Neural cell (in vitro differentiated cells): Measurements from ENCODE around the gene POLR3K. TPM values are rescaled to one million over a fixed set of nuclear protein-coding genes. Genes with fewer than 3 reads are reported as not detected.

Source experiments
- H2AFZ ChIP-seq: fragments of 200-600, 300-800 bp; sonication (generic), shearing (Covaris generic); 2 replicates; pipeline ENCODE4 v1.6.0; 2014; ENCODE audit warnings: low read depth, mild to moderate bottlenecking, antibody characterized with exemption, low read length, moderate library complexity
- H3F3A ChIP-seq: fragments of 200-600 bp; shearing (Covaris generic); 2 replicates; pipeline ENCODE4 v1.6.1; 2016; ENCODE audit warnings: mild to moderate bottlenecking, moderate library complexity, mixed read lengths, antibody characterized with exemption, low read length; ENCODE audit not compliant: insufficient read depth, poor library complexity, severe bottlenecking
- H3K27ac ChIP-seq: fragments of 200-600, 300-800 bp; sonication (generic), shearing (Covaris generic); 2 replicates; pipeline ENCODE4 v1.5.1; 2014; ENCODE audit warnings: mild to moderate bottlenecking, low read length, moderate library complexity
- H3K27me3 ChIP-seq: fragments of 300-800, 200-600 bp; sonication (generic), shearing (Covaris generic); 2 replicates; pipeline ENCODE4 v1.6.0; 2014; ENCODE audit warnings: mild to moderate bottlenecking, low read depth, low read length, moderate library complexity; ENCODE audit not compliant: insufficient read depth
- H3K36me3 ChIP-seq: fragments of 300-800, 200-600 bp; sonication (generic), shearing (Covaris generic); 2 replicates; pipeline ENCODE4 v1.5.1; 2014; ENCODE audit warnings: mild to moderate bottlenecking, antibody characterized with exemption, low read length, moderate library complexity; ENCODE audit not compliant: insufficient read depth
- H3K4me2 ChIP-seq: fragments of 300-800, 200-600 bp; sonication (generic), shearing (Covaris generic); 2 replicates; pipeline ENCODE4 v1.6.0; 2014; ENCODE audit warnings: mild to moderate bottlenecking, low read length
- H3K4me3 ChIP-seq: fragments of 300-800, 200-600 bp; sonication (generic), shearing (Covaris generic); 2 replicates; pipeline ENCODE4 v1.5.1; 2014; ENCODE audit warnings: mild to moderate bottlenecking, low read length, moderate library complexity
- H3K79me2 ChIP-seq: fragments of 200-600 bp; shearing (Covaris generic); replicated peaks from 2 replicates; pipeline ENCODE4 v1.6.0; 2014; ENCODE audit warnings: mild to moderate bottlenecking, low read length, moderate library complexity; ENCODE audit not compliant: insufficient read depth
- H3K9ac ChIP-seq: fragments of 300-800, 200-600 bp; sonication (generic), shearing (Covaris generic); 2 replicates; pipeline ENCODE4 v1.6.1; 2016; ENCODE audit warnings: mild to moderate bottlenecking, low read length, mixed read lengths
- H3K9me2 ChIP-seq: fragments of 200-600 bp; shearing (Covaris generic); 2 replicates; pipeline ENCODE4 v1.6.1; 2016; ENCODE audit warnings: mild to moderate bottlenecking, low read length, mixed read lengths; ENCODE audit not compliant: insufficient read depth
- H3K9me3 ChIP-seq: fragments of 200-600, 300-800 bp; sonication (generic), shearing (Covaris generic); 2 replicates; pipeline ENCODE4 v1.6.1; 2016; ENCODE audit warnings: mild to moderate bottlenecking, mixed run types, low read length, moderate library complexity, mixed read lengths
- H4K20me1 ChIP-seq: fragments of 200-600 bp; shearing (Covaris generic); 2 replicates; pipeline ENCODE4 v1.6.1; 2016; ENCODE audit warnings: mild to moderate bottlenecking, mixed run types; ENCODE audit not compliant: insufficient read depth
- EP300 ChIP-seq: fragments of 450-650 bp; conservative IDR thresholded peaks from 2 replicates; pipeline ENCODE4 v1.6.1; 2014; ENCODE audit warnings: antibody characterized with exemption, mild to moderate bottlenecking, moderate library complexity; ENCODE audit not compliant: poor library complexity, severe bottlenecking
- EZH2 ChIP-seq: fragments of 200-600, 300-800 bp; shearing (Covaris generic), sonication (generic); IDR thresholded peaks from 2 replicates; pipeline ENCODE4 v1.6.1; 2014; ENCODE audit warnings: antibody characterized with exemption, low read length, borderline replicate concordance, mild to moderate bottlenecking; ENCODE audit not compliant: insufficient read depth, poor library complexity, severe bottlenecking
- MXI1 ChIP-seq: fragments of 450-650 bp; conservative IDR thresholded peaks from 2 replicates; pipeline ENCODE4 v1.6.1; 2014; ENCODE audit warnings: antibody characterized with exemption, mild to moderate bottlenecking; ENCODE audit not compliant: poor library complexity, severe bottlenecking
- POLR2AphosphoS5 ChIP-seq: IDR thresholded peaks from 2 replicates; pipeline ENCODE4 v1.6.1; 2012
- RAD21 ChIP-seq: fragments of 450-650 bp; conservative IDR thresholded peaks from 2 replicates; pipeline ENCODE4 v1.6.1; 2014; ENCODE audit warnings: antibody characterized with exemption, mild to moderate bottlenecking, moderate library complexity
- SMC3 ChIP-seq: fragments of 450-650 bp; conservative IDR thresholded peaks from 2 replicates; pipeline ENCODE4 v1.6.1; 2014; ENCODE audit warnings: antibody characterized with exemption, mild to moderate bottlenecking, moderate library complexity; ENCODE audit not compliant: poor library complexity
- TAF1 ChIP-seq: IDR thresholded peaks from 2 replicates; pipeline ENCODE4 v1.6.1; 2012; ENCODE audit warnings: low read depth
- polyA plus RNA-seq: library from polyadenylated mRNA; depleted of rRNA; stranded (reverse); fragments of >200 nt; gene quantifications from 2 replicates; pipeline ENCODE4 v1.2.3, GENCODE V29; 2014
- TF ChIP-seq, protein P1 (sequence below): IDR thresholded peaks from 2 replicates; pipeline ENCODE4 v1.6.1; 2012; ENCODE audit warnings: borderline replicate concordance
- TF ChIP-seq, protein P2 (sequence below): fragments of 450-650 bp; IDR thresholded peaks from 2 replicates; pipeline ENCODE4 v1.5.1; 2014; ENCODE audit warnings: antibody characterized with exemption, mild to moderate bottlenecking, moderate library complexity; ENCODE audit not compliant: poor library complexity, severe bottlenecking

The POLR3K gene
- polyA plus RNA-seq, 1 donor from 2014 or later, result 7.1 TPM

DNA sequence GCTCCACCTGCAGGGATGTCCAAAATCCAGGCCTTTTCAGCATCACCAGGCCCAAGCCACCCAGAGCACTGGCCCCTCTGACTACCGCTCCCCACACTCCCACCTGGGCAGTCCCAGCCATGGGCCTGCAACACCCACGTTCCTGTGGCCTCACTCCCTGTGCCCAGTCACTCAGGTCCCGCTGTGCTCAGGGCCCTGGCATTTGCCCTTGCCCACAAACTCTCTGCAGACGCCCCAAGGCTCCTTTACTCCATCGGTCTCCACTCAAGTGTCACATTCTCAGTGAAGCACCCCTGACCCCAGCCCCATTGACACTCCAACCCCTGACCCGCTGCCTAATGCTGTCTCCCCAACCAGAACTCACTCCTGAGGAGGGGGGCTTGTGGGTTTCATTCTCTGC, 48.2 kb upstream of the POLR3K start:
- H3K27me3 ChIP-seq, result no peaks in the 10 kb centered on the region
- TF ChIP-seq POLR2AphosphoS5, result no peak
- TF ChIP-seq, protein P1, sequence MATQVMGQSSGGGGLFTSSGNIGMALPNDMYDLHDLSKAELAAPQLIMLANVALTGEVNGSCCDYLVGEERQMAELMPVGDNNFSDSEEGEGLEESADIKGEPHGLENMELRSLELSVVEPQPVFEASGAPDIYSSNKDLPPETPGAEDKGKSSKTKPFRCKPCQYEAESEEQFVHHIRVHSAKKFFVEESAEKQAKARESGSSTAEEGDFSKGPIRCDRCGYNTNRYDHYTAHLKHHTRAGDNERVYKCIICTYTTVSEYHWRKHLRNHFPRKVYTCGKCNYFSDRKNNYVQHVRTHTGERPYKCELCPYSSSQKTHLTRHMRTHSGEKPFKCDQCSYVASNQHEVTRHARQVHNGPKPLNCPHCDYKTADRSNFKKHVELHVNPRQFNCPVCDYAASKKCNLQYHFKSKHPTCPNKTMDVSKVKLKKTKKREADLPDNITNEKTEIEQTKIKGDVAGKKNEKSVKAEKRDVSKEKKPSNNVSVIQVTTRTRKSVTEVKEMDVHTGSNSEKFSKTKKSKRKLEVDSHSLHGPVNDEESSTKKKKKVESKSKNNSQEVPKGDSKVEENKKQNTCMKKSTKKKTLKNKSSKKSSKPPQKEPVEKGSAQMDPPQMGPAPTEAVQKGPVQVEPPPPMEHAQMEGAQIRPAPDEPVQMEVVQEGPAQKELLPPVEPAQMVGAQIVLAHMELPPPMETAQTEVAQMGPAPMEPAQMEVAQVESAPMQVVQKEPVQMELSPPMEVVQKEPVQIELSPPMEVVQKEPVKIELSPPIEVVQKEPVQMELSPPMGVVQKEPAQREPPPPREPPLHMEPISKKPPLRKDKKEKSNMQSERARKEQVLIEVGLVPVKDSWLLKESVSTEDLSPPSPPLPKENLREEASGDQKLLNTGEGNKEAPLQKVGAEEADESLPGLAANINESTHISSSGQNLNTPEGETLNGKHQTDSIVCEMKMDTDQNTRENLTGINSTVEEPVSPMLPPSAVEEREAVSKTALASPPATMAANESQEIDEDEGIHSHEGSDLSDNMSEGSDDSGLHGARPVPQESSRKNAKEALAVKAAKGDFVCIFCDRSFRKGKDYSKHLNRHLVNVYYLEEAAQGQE, result no peak
- TF ChIP-seq MXI1, result no peak
- TF ChIP-seq, protein P2, sequence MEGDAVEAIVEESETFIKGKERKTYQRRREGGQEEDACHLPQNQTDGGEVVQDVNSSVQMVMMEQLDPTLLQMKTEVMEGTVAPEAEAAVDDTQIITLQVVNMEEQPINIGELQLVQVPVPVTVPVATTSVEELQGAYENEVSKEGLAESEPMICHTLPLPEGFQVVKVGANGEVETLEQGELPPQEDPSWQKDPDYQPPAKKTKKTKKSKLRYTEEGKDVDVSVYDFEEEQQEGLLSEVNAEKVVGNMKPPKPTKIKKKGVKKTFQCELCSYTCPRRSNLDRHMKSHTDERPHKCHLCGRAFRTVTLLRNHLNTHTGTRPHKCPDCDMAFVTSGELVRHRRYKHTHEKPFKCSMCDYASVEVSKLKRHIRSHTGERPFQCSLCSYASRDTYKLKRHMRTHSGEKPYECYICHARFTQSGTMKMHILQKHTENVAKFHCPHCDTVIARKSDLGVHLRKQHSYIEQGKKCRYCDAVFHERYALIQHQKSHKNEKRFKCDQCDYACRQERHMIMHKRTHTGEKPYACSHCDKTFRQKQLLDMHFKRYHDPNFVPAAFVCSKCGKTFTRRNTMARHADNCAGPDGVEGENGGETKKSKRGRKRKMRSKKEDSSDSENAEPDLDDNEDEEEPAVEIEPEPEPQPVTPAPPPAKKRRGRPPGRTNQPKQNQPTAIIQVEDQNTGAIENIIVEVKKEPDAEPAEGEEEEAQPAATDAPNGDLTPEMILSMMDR, result no peak
- no peak for TF ChIP-seq RAD21
- TF ChIP-seq EP300, result no peak
- TF ChIP-seq TAF1, result no peak
- TF ChIP-seq EZH2, result no peak
- no peak for TF ChIP-seq SMC3
- H2AFZ ChIP-seq, result no peak overlapping the region
- H3K36me3 ChIP-seq, result no peaks in the 10 kb centered on the region
- no peaks in the 10 kb centered on the region for H3K9me3 ChIP-seq
- H3K9ac ChIP-seq, result no peak overlapping the region
- no peak overlapping the region for H3K4me2 ChIP-seq
- H3F3A ChIP-seq, result no peaks in the 10 kb centered on the region
- H4K20me1 ChIP-seq, result no peaks in the 10 kb centered on the region
- H3K4me3 ChIP-seq, result no peak overlapping the region
- no peaks in the 10 kb centered on the region for H3K79me2 ChIP-seq
- H3K9me2 ChIP-seq, result no peaks in the 10 kb centered on the region
- no peak overlapping the region for H3K27ac ChIP-seq

DNA sequence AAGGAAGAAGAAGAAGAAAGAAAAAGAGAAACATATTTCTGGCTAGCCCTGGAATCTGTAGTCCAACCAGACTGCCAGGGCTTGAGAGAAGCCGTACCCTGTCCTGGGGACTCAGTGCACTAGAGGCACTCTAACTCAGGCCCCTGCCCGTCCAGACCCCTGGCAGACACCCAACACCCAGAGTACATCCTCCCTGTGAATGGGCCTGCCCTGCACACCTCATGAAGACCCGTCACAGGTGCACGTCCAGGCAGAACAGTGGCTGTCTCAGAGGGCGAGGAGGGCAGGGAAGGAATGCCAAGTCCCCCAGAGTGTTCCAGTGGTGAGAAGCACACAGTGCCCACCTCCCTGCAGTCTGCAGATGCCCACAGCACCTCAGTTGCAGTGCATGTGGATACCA, 47.6 kb upstream of the POLR3K start:
- H2AFZ ChIP-seq, result no peak overlapping the region
- no peaks in the 10 kb centered on the region for H3K36me3 ChIP-seq
- no peaks in the 10 kb centered on the region for H3F3A ChIP-seq
- H3K27me3 ChIP-seq, result no peaks in the 10 kb centered on the region
- H3K79me2 ChIP-seq, result no peaks in the 10 kb centered on the region
- no peak overlapping the region for H3K4me2 ChIP-seq
- H3K9ac ChIP-seq, result no peak overlapping the region
- H4K20me1 ChIP-seq, result no peaks in the 10 kb centered on the region
- H3K4me3 ChIP-seq, result no peak overlapping the region
- H3K27ac ChIP-seq, result no peak overlapping the region
- no peak for TF ChIP-seq MXI1
- no peak for TF ChIP-seq RAD21
- no peak for TF ChIP-seq POLR2AphosphoS5
- no peak for TF ChIP-seq SMC3
- TF ChIP-seq, protein P1, result no peak
- TF ChIP-seq EZH2, result no peak
- no peak for TF ChIP-seq TAF1
- TF ChIP-seq, protein P2, result no peak
- no peak for TF ChIP-seq EP300
- no peaks in the 10 kb centered on the region for H3K9me2 ChIP-seq
- no peaks in the 10 kb centered on the region for H3K9me3 ChIP-seq
